A549 (cell line): ENCODE data around the gene SPATA46. TPM values are rescaled to one million over a fixed set of nuclear protein-coding genes. Genes with fewer than 3 reads are reported as not detected.

Experiments
- ATAC-seq, 2 experiments: fragments of 200-7000 bp in 1 of 2; fragments of >200 bp in 1 of 2; cut with Nextera tagmentation in 1 of 2; cut with Tn5 transposase in 1 of 2; 3 replicates each; pipeline versions ENCODE4 v1.8.0 to v1.9.1; 2018 to 2020; ENCODE audit warnings: mild to moderate bottlenecking in 1 of 2, moderate library complexity in 1 of 2
- CTCF ChIA-PET: fragments of 300-600 bp; sonication (Branson Sonifier 250); formaldehyde crosslinking; extraction: SDS; loops from one replicate; lab custom pipeline; 2021; ENCODE audit warnings: antibody characterized with exemption, inconsistent platforms; lab: Yijun Ruan, JAX
- POLR2A ChIA-PET: fragments of 350-600 bp; formaldehyde crosslinking; extraction: SDS; loops from one replicate; lab custom pipeline; 2021; ENCODE audit warnings: antibody characterized with exemption, inconsistent platforms; lab: Yijun Ruan, JAX
- DNase-seq, 2 experiments: peaks; one replicate each; pipeline versions ENCODE4 v3.0.0 to v3.0.0-alpha.2; 2011 to 2016; ENCODE audit warnings: low read depth in 1 of 2, low spot score in 1 of 2
- FAIRE-seq: peaks from 2 replicates; lab custom pipeline; 2011; peaks lifted over from hg19 to GRCh38; lab: Jason Lieb, UNC
- H3K27ac ChIP-seq, 2 experiments: fragments of >200 bp; sonication (Bioruptor Twin); formaldehyde crosslinking; 3 replicates each; pipeline ENCODE4 v1.5.1; 2016 to 2017
- H3K4me1 ChIP-seq: fragments of >200 bp; sonication (Bioruptor Twin); formaldehyde crosslinking; 3 replicates; pipeline ENCODE4 v1.6.1; 2016
- H3K4me2 ChIP-seq: fragments of >200 bp; sonication (Bioruptor Twin); formaldehyde crosslinking; 3 replicates; pipeline ENCODE4 v1.6.1; 2016
- H3K4me3 ChIP-seq: fragments of >200 bp; sonication (Bioruptor Twin); formaldehyde crosslinking; 3 replicates; pipeline ENCODE4 v1.5.1; 2016
- H3K9me3 ChIP-seq: fragments of >200 bp; sonication (Bioruptor Twin); formaldehyde crosslinking; 3 replicates; pipeline ENCODE4 v1.6.1; 2016
- BCL3 ChIP-seq: fragments of >200 bp; sonication (Bioruptor Twin); formaldehyde crosslinking; IDR thresholded peaks from 3 replicates; pipeline ENCODE4 v1.6.1; 2016
- CBX2 ChIP-seq: fragments of 200-600 bp; sonication (generic); IDR thresholded peaks from 2 replicates; pipeline ENCODE4 v1.6.1; 2016; ENCODE audit warnings: low read depth, mild to moderate bottlenecking, borderline replicate concordance
- EHMT2 ChIP-seq: fragments of 200-600 bp; sonication (generic); IDR thresholded peaks from 2 replicates; pipeline ENCODE4 v1.6.1; 2016; ENCODE audit warnings: antibody characterized with exemption, low read depth, mild to moderate bottlenecking, moderate library complexity
- EP300 ChIP-seq, 2 experiments: fragments of >200 bp; sonication (Bioruptor Twin); formaldehyde crosslinking; IDR thresholded peaks; 2 replicates in 1 of 2; 3 replicates in 1 of 2; pipeline ENCODE4 v1.6.1; 2016 to 2017
- ESRRA ChIP-seq: fragments of 150-350 bp; IDR thresholded peaks from 2 replicates; pipeline ENCODE4 v1.6.1; 2014; ENCODE audit warnings: mild to moderate bottlenecking, low read length, borderline replicate concordance
- GATA3 ChIP-seq: IDR thresholded peaks from 2 replicates; pipeline ENCODE4 v1.6.1; 2012; ENCODE audit warnings: borderline replicate concordance
- HDAC2 ChIP-seq: fragments of 200-600 bp; sonication (generic); IDR thresholded peaks from 2 replicates; pipeline ENCODE4 v1.6.1; 2016
- HEYL ChIP-seq: fragments of 250-450 bp; sonication (Bioruptor Pico); IDR thresholded peaks from 2 replicates; pipeline ENCODE4 v1.8.0; 2021; ENCODE audit warnings: mild to moderate bottlenecking, moderate library complexity
- HOXA7 ChIP-seq: fragments of 250-450 bp; sonication (Bioruptor Pico); IDR thresholded peaks from 2 replicates; pipeline ENCODE4 v1.5.0; 2020; ENCODE audit warnings: mild to moderate bottlenecking, moderate library complexity
- HOXB13 ChIP-seq: fragments of 250-450 bp; sonication (Bioruptor Pico); IDR thresholded peaks from 2 replicates; pipeline ENCODE4 v1.5.0; 2020; ENCODE audit warnings: low read depth, mild to moderate bottlenecking, moderate library complexity
- HOXB5 ChIP-seq: fragments of 250-450 bp; sonication (Bioruptor Pico); IDR thresholded peaks from 2 replicates; pipeline ENCODE4 v1.5.0; 2020; ENCODE audit warnings: mild to moderate bottlenecking, moderate library complexity
- JUN ChIP-seq, 2 experiments: fragments of >200 bp; sonication (Bioruptor Twin); formaldehyde crosslinking; IDR thresholded peaks; 2 replicates in 1 of 2; 3 replicates in 1 of 2; pipeline ENCODE4 v1.6.1; 2016 to 2017
- MAFK ChIP-seq: fragments of 450-650 bp; IDR thresholded peaks from 2 replicates; pipeline ENCODE4 v1.6.1; 2014; ENCODE audit not compliant: partially characterized antibody
- NFE2L2 ChIP-seq: fragments of 150-350 bp; conservative IDR thresholded peaks from 2 replicates; pipeline ENCODE4 v1.6.1; 2014; ENCODE audit warnings: low read length
- POLR2A ChIP-seq: IDR thresholded peaks from 2 replicates; pipeline ENCODE4 v1.6.1; 2012; ENCODE audit warnings: mild to moderate bottlenecking, low read length
- SMC3 ChIP-seq: fragments of >200 bp; sonication (Bioruptor Twin); formaldehyde crosslinking; IDR thresholded peaks from 3 replicates; pipeline ENCODE4 v1.6.1; 2018; ENCODE audit warnings: inconsistent platforms
- SREBF2 ChIP-seq: fragments of 450-650 bp; IDR thresholded peaks from 2 replicates; pipeline ENCODE4 v1.6.1; 2014; ENCODE audit warnings: mild to moderate bottlenecking, moderate library complexity
- ZC3H11A ChIP-seq: fragments of 450-650 bp; IDR thresholded peaks from 2 replicates; pipeline ENCODE4 v1.6.1; 2014; ENCODE audit warnings: antibody characterized with exemption, mild to moderate bottlenecking
- ZFP36 ChIP-seq: fragments of 450-650 bp; IDR thresholded peaks from 2 replicates; pipeline ENCODE4 v1.6.1; 2014; ENCODE audit warnings: borderline replicate concordance; ENCODE audit not compliant: partially characterized antibody
- ZNF302 ChIP-seq: fragments of 250-450 bp; sonication (Bioruptor Pico); IDR thresholded peaks from 2 replicates; pipeline ENCODE4 v1.9.0; 2021; ENCODE audit warnings: inconsistent platforms, mild to moderate bottlenecking, moderate library complexity
- WGBS: methylation state at CpG from one replicate; pipeline ENCODE4 v1.1.6; 2017; ENCODE audit errors: missing lambda C conversion rate; 5-methylcytosine and 5-hydroxymethylcytosine counted together
- polyA plus RNA-seq, 4 experiments: library from polyadenylated mRNA; depleted of rRNA in 3 of 4; stranded (reverse); fragments of >200 nt; fragmentation: RNase III in 1 of 4; extraction: RNeasy Plus Mini Kit Qiagen cat#74134 plus additional on column Dnase treatment in 1 of 4; gene quantifications; 2 replicates in 3 of 4; 3 replicates in 1 of 4; pipeline ENCODE4 v1.2.3, GENCODE V29; 2011 to 2017
- TF ChIP-seq, protein P1 (sequence below): fragments of 250-450 bp; sonication (Bioruptor Pico); IDR thresholded peaks from 2 replicates; pipeline ENCODE4 v1.5.0; 2021; ENCODE audit warnings: mild to moderate bottlenecking, moderate library complexity, borderline replicate concordance
- TF ChIP-seq, protein P2 (sequence below): fragments of 150-350 bp; IDR thresholded peaks from 2 replicates; pipeline ENCODE4 v1.6.1; 2014; ENCODE audit warnings: low read depth, mild to moderate bottlenecking, low read length

Gene SPATA46
- polyA plus RNA-seq, 2 of the 4 experiments (the other 2 are of a cell fraction), result not detected

- ATAC-seq (no peak), FAIRE-seq (no peak), DNase-seq (no peak)
- 85% methylated on average over 2 of the region's 2 CpGs for WGBS
- ChIA-PET POLR2A (no interaction called here), CTCF (interaction anchor here (0.6 to 1.2 kb wide), 3 partner anchors 351 to 672 kb away, joined by 3 to 4 read pairs (median 4); no protein-coding TSS in a partner anchor)
- Histone ChIP-seq H3K9me3 (no peaks in the 10 kb centered on the region), H3K27ac (no peak overlapping the region), H3K4me3 (no peak overlapping the region), H3K4me2 (no peak overlapping the region), H3K4me1 (0 out of 3 replicates have a peak, but pooled peaks cover 14% of the 10 kb centered on the region)
- no peak for TF ChIP-seq SMC3
- no peak for TF ChIP-seq HOXB5 (CRISPR knock-in tag)
- TF ChIP-seq MAFK, result no peak
- TF ChIP-seq SREBF2, result no peak
- TF ChIP-seq, protein P1, sequence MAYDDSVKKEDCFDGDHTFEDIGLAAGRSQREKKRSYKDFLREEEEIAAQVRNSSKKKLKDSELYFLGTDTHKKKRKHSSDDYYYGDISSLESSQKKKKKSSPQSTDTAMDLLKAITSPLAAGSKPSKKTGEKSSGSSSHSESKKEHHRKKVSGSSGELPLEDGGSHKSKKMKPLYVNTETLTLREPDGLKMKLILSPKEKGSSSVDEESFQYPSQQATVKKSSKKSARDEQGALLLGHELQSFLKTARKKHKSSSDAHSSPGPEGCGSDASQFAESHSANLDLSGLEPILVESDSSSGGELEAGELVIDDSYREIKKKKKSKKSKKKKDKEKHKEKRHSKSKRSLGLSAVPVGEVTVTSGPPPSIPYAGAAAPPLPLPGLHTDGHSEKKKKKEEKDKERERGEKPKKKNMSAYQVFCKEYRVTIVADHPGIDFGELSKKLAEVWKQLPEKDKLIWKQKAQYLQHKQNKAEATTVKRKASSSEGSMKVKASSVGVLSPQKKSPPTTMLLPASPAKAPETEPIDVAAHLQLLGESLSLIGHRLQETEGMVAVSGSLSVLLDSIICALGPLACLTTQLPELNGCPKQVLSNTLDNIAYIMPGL (CRISPR knock-in tag), result no peak
- TF ChIP-seq ZNF302, result no peak
- no peak for TF ChIP-seq GATA3
- TF ChIP-seq HOXA7 (CRISPR knock-in tag), result no peak
- no peak for TF ChIP-seq HDAC2
- TF ChIP-seq EHMT2, result no peak
- TF ChIP-seq BCL3, result no peak
- no peak for TF ChIP-seq ZC3H11A
- TF ChIP-seq, protein P2, sequence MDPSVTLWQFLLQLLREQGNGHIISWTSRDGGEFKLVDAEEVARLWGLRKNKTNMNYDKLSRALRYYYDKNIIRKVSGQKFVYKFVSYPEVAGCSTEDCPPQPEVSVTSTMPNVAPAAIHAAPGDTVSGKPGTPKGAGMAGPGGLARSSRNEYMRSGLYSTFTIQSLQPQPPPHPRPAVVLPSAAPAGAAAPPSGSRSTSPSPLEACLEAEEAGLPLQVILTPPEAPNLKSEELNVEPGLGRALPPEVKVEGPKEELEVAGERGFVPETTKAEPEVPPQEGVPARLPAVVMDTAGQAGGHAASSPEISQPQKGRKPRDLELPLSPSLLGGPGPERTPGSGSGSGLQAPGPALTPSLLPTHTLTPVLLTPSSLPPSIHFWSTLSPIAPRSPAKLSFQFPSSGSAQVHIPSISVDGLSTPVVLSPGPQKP, result no peak
- TF ChIP-seq HOXB13 (CRISPR knock-in tag), result no peak
- TF ChIP-seq NFE2L2, result no peak
- no peak for TF ChIP-seq EP300 (IDR thresholded peaks at IDR 0.05)
- TF ChIP-seq ZFP36, result no peak
Observed at GRCh38 chr1:162406811-162407210, 30.2 kb upstream of the SPATA46 start.

DNA sequence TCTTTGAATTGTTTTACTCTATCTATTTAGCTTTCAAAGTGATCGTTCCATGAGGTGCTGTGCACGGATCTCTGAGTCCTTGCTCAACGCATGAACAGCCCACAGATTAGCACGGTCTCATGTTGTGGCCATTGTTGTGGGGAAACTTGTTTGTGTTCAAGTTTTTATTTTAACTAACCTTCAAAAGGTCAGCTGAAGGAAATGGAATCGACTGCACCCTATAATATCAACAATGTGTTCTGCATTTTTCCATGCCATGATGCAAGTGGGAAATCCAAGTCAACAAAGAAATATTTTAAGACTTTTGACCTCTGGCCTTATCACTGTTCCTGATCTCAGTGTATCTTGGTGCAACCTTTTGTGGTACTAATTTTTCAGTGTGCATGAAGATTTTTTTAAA, 29.1 kb upstream of the SPATA46 start:
- Histone ChIP-seq H3K27ac (no peak overlapping the region), H3K4me2 (peak overlapping the region; percentile 20; the same call in 2 of the 3 replicates), H3K4me3 (no peak overlapping the region), H3K4me1 (0 out of 3 replicates have a peak, but pooled peaks cover 14% of the 10 kb centered on the region), H3K9me3 (no peaks in the 10 kb centered on the region)
- POLR2A ChIA-PET, result no interaction called here
- FAIRE-seq (no peak), ATAC-seq (peak in 1 of 2 experiments; percentile 46; a peak in 2 of 6 replicates), DNase-seq (peak in 1 of 2 experiments; percentile 37)
- TF ChIP-seq HOXB13 (CRISPR knock-in tag) (no peak), HEYL (no peak), GATA3 (peak; percentile 38; the same call in 1 of the 2 replicates)
- CTCF ChIA-PET, result interaction anchor here (1.3 kb wide), 1 partner anchor 14 kb away, joined by 3 read pairs; no protein-coding TSS in a partner anchor
- WGBS, result 15% methylated on average over 5 of the region's 5 CpGs

DNA sequence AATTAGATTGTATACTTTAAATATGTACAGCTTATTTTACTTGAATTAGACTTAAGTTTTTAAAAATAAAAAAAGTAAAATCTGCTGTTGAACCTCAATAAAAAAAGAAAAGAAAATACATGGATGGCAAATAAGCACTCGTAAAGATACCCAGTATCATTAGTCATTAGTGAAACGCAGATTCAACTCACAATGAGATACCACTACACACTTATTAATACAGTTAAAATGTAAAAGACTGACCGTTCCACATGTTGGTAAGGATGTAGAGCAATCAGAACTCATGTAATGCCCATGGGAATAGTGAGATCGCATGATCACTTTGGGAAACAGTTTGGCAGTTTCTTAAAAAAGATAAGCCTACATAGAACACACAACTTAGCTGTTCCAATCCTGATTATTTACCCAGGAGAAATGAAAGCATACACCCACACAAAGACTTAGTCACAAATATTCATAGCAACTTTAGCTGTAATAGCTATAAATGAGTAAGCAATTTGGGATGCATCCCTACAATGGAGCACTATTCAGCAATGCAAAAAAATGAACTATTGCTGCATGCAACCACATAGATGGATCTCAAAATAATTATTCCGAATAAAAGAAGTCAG, 28.0 kb upstream of the SPATA46 start:
- Histone ChIP-seq H3K27ac (no peak overlapping the region), H3K4me3 (no peak overlapping the region), H3K9me3 (no peaks in the 10 kb centered on the region), H3K4me1 (0 out of 3 replicates have a peak, but pooled peaks cover 14% of the 10 kb centered on the region), H3K4me2 (no peak overlapping the region)
- no peak for ATAC-seq
- 67% methylated on average over 5 of the region's 5 CpGs for WGBS
- ChIA-PET CTCF (interaction anchor here (1.0 kb wide), 1 partner anchor 47 kb away, joined by 4 read pairs; no protein-coding TSS in a partner anchor), POLR2A (no interaction called here)
- FAIRE-seq, result peak; percentile 46
- DNase-seq, result no peak
- no peak for TF ChIP-seq GATA3
- TF ChIP-seq ESRRA, result no peak
- no peak for TF ChIP-seq CBX2
- TF ChIP-seq POLR2A, result no peak
- no peak for TF ChIP-seq ZNF302
- no peak for TF ChIP-seq JUN (IDR thresholded peaks at IDR 0.05)
